OCI-LY3 (cell line): Measurements from ENCODE around the gene ACIN1.

Source experiments
- H2AFZ ChIP-seq: fragments of 200-600, 300-600 bp; shearing (Covaris generic); 2 replicates; pipeline ENCODE4 v1.6.0; 2014; ENCODE audit warnings: antibody characterized with exemption, low read depth, low read length
- H3K27ac ChIP-seq: fragments of 200-600, 300-600 bp; sonication (generic); 2 replicates; pipeline ENCODE4 v1.5.1; 2014; ENCODE audit warnings: mild to moderate bottlenecking, low read length, moderate library complexity, mixed read lengths
- H3K27me3 ChIP-seq: fragments of 200-600, 300-600 bp; sonication (generic); 2 replicates; pipeline ENCODE4 v1.6.1; 2014; ENCODE audit warnings: low read depth, low read length, mixed read lengths
- H3K36me3 ChIP-seq: fragments of 200-600, 300-600 bp; sonication (generic); replicated peaks from 2 replicates; pipeline ENCODE3; 2014; ENCODE audit warnings: low read depth, low read length, mixed read lengths
- H3K4me1 ChIP-seq: fragments of 300-600, 200-600 bp; sonication (generic); 2 replicates; pipeline ENCODE4 v1.6.1; 2014; ENCODE audit warnings: low read length, mixed read lengths
- H3K4me2 ChIP-seq: fragments of 200-600, 300-600 bp; sonication (generic); 2 replicates; pipeline ENCODE4 v1.6.1; 2014; ENCODE audit warnings: low read length, mixed read lengths
- H3K4me3 ChIP-seq: fragments of 300-600, 200-600 bp; sonication (generic); 2 replicates; pipeline ENCODE4 v1.5.1; 2014; ENCODE audit warnings: antibody characterized with exemption, mild to moderate bottlenecking, low read length, moderate library complexity
- H3K79me2 ChIP-seq: fragments of 300-600, 200-600 bp; shearing (Covaris generic); 2 replicates; pipeline ENCODE4 v1.6.1; 2014; ENCODE audit warnings: mild to moderate bottlenecking, low read length, mixed read lengths
- H3K9ac ChIP-seq: fragments of 300-600, 200-600 bp; shearing (Covaris generic); 2 replicates; pipeline ENCODE4 v1.6.0; 2014; ENCODE audit warnings: mild to moderate bottlenecking, low read length, moderate library complexity
- H3K9me3 ChIP-seq: fragments of 200-600, 300-600 bp; shearing (Covaris generic); 2 replicates; pipeline ENCODE4 v1.6.1; 2014; ENCODE audit warnings: low read length, mixed read lengths; ENCODE audit not compliant: insufficient read depth
- H4K20me1 ChIP-seq: fragments of 200-600, 300-600 bp; sonication (generic); 2 replicates; pipeline ENCODE4 v1.6.1; 2016; ENCODE audit warnings: low read length, mixed read lengths; ENCODE audit not compliant: insufficient read depth
- CTCF ChIP-seq: fragments of 200-600, 300-600 bp; sonication (generic); IDR thresholded peaks from 2 replicates; pipeline ENCODE4 v1.5.1; 2014; ENCODE audit warnings: antibody characterized with exemption, low read length, low read depth
- EZH2phosphoT487 ChIP-seq: fragments of 200-600 bp; shearing (Covaris generic); IDR thresholded peaks from 2 replicates; pipeline ENCODE4 v1.6.1; 2018; ENCODE audit warnings: antibody characterized with exemption, mixed run types, low read depth

The ACIN1 gene

GRCh38 chr14:23095196-23096108, 516 bp upstream of the ACIN1 start, which contains the start of gene C14orf119:
Gene C14orf119, plus strand, starts transcription at chr14:23095505. Its CDS starts 2,154 bp downstream, at chr14:23097659.
- H3K9me3 ChIP-seq = no peaks in the 10 kb centered on the region
- H4K20me1 ChIP-seq = peaks cover 17% of the 10 kb centered on the region
- H3K79me2 ChIP-seq = peaks cover 65% of the 10 kb centered on the region
- H3K27ac ChIP-seq = peak within 1 kb of the TSS; percentile 79
- peak within 1 kb of the TSS; percentile 96 for H3K4me2 ChIP-seq
- TF ChIP-seq EZH2phosphoT487 = no peak
- peak within 1 kb of the TSS; percentile 64 for H2AFZ ChIP-seq
- H3K27me3 ChIP-seq = no peaks in the 10 kb centered on the region
- peaks cover 14% of the 10 kb centered on the region for H3K4me1 ChIP-seq
- peak within 1 kb of the TSS; percentile 88 for H3K9ac ChIP-seq
- peaks cover 32% of the 10 kb centered on the region for H3K36me3 ChIP-seq
- H3K4me3 ChIP-seq = peak within 1 kb of the TSS; percentile 86

GRCh38 chr14:23093991-23094665, 808 bp downstream of the ACIN1 start:
- Histone ChIP-seq H3K36me3 (peaks cover 43% of the 10 kb centered on the region), H3K9me3 (no peaks in the 10 kb centered on the region), H3K27ac (peak overlapping the region; percentile 79), H3K27me3 (no peaks in the 10 kb centered on the region), H3K4me2 (peak overlapping the region; percentile 96), H3K4me3 (peak overlapping the region; percentile 86), H3K4me1 (peaks cover 14% of the 10 kb centered on the region), H2AFZ (no peak overlapping the region), H4K20me1 (peaks cover 17% of the 10 kb centered on the region), H3K9ac (peak overlapping the region; percentile 88), H3K79me2 (peaks cover 71% of the 10 kb centered on the region)
- TF ChIP-seq CTCF = peak; percentile 48
- no peak for TF ChIP-seq EZH2phosphoT487

- Histone ChIP-seq H3K27me3 (no peaks in the 10 kb centered on the region), H3K9me3 (no peaks in the 10 kb centered on the region), H4K20me1 (peaks cover 17% of the 10 kb centered on the region), H3K79me2 (peaks cover 71% of the 10 kb centered on the region), H3K9ac (peak overlapping the region; percentile 88), H3K4me2 (peak overlapping the region; percentile 96), H3K4me3 (peak overlapping the region; percentile 86), H3K4me1 (peaks cover 14% of the 10 kb centered on the region), H3K27ac (no peak overlapping the region), H3K36me3 (peaks cover 41% of the 10 kb centered on the region), H2AFZ (no peak overlapping the region)
- TF ChIP-seq EZH2phosphoT487 (no peak), CTCF (no peak)
Measured at GRCh38 chr14:23093526-23093925, 1.4 kb downstream of the ACIN1 start.

- no peak overlapping the region for H3K27ac ChIP-seq
- TF ChIP-seq CTCF (no peak), EZH2phosphoT487 (no peak)
- no peaks in the 10 kb centered on the region for H3K27me3 ChIP-seq
- peaks cover 14% of the 10 kb centered on the region for H3K4me1 ChIP-seq
- no peak overlapping the region for H3K9ac ChIP-seq
- H3K4me3 ChIP-seq = no peak overlapping the region
- peak overlapping the region; percentile 96 for H3K4me2 ChIP-seq
- peaks cover 17% of the 10 kb centered on the region for H4K20me1 ChIP-seq
- H3K36me3 ChIP-seq = peaks cover 41% of the 10 kb centered on the region
- peaks cover 68% of the 10 kb centered on the region for H3K79me2 ChIP-seq
- H3K9me3 ChIP-seq = no peaks in the 10 kb centered on the region
- no peak overlapping the region for H2AFZ ChIP-seq
Measured at GRCh38 chr14:23093104-23093503, 1.8 kb downstream of the ACIN1 start.
